Esophagus squamous epithelium (tissue), 4 donors: ENCODE measurements around the gene PUM1.

Source experiments
- POLR2A ChIP-seq, 4 donors: fragments of 450-650 bp; IDR thresholded peaks; one replicate each; pipeline ENCODE4 v1.6.1; 2017; ENCODE audit warnings: antibody characterized with exemption in 4 of 4, mild to moderate bottlenecking in 4 of 4, moderate library complexity in 3 of 4
- TF ChIP-seq, protein P1 (sequence below), 6 experiments: fragments of 450-650 bp in 4 of 6; fragments of 200-600 bp in 2 of 6; sonication (generic) in 2 of 6; IDR thresholded peaks; one replicate each; pipeline ENCODE4 v1.5.1; 2016 to 2019; ENCODE audit warnings: antibody characterized with exemption in 6 of 6, mild to moderate bottlenecking in 4 of 6, moderate library complexity in 4 of 6

- TF ChIP-seq POLR2A (IDR thresholded peaks at IDR 0.05): no peak
- TF ChIP-seq, protein P1, sequence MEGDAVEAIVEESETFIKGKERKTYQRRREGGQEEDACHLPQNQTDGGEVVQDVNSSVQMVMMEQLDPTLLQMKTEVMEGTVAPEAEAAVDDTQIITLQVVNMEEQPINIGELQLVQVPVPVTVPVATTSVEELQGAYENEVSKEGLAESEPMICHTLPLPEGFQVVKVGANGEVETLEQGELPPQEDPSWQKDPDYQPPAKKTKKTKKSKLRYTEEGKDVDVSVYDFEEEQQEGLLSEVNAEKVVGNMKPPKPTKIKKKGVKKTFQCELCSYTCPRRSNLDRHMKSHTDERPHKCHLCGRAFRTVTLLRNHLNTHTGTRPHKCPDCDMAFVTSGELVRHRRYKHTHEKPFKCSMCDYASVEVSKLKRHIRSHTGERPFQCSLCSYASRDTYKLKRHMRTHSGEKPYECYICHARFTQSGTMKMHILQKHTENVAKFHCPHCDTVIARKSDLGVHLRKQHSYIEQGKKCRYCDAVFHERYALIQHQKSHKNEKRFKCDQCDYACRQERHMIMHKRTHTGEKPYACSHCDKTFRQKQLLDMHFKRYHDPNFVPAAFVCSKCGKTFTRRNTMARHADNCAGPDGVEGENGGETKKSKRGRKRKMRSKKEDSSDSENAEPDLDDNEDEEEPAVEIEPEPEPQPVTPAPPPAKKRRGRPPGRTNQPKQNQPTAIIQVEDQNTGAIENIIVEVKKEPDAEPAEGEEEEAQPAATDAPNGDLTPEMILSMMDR (IDR thresholded peaks at IDR 0.05): no peak
These were observed 123.1 kb downstream of the PUM1 start for GRCh38 chr1:30942326-30942963.
